DLD1 (cell line): ENCODE results near the gene C2orf69.

Source experiments
- in situ Hi-C: cut with HindIII; loops from 2 replicates; pipeline ENCODE4 v1.10.0; 2017; ENCODE audit warnings: low sequenced_read_pairs

C2orf69 gene, protein sequence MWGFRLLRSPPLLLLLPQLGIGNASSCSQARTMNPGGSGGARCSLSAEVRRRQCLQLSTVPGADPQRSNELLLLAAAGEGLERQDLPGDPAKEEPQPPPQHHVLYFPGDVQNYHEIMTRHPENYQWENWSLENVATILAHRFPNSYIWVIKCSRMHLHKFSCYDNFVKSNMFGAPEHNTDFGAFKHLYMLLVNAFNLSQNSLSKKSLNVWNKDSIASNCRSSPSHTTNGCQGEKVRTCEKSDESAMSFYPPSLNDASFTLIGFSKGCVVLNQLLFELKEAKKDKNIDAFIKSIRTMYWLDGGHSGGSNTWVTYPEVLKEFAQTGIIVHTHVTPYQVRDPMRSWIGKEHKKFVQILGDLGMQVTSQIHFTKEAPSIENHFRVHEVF

DNA sequence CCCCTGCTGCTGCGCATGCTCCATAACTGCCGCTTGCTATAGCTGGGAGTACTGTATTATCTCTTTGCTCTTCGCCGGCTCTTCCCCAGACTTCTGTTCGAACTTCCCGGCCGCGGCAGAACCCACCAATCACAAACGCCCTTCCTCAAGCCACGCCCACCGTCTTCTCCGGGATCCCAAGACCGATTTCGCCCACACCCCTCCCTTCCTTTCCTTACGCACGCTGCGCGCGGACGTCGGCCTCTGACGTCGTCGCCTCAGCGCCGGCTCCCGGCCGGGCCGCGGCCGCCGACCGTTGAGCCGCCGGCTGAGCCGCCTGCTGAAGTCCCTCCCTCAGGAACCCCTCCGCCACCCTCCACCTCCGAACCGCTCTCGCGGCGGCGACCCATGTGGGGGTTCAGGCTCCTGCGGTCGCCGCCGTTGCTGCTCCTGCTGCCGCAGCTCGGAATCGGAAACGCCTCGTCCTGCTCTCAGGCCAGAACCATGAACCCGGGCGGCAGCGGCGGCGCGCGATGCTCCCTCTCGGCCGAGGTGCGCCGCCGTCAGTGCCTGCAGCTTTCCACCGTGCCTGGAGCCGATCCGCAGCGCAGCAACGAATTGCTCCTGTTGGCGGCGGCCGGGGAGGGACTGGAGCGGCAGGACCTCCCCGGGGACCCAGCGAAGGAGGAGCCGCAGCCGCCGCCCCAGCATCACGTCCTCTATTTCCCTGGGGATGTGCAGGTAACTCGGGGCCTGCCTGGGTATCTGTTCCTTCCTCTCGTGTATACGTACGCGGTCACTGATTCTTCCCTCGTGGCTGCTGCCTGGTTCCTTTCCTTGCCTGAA is at the start of gene C2orf69:
Gene C2orf69, plus strand, starts transcription at position 242 of the 825 bp plus-strand sequence. Its CDS starts 146 bp downstream, at position 388.
- in situ Hi-C loops, result no loop called here

DNA sequence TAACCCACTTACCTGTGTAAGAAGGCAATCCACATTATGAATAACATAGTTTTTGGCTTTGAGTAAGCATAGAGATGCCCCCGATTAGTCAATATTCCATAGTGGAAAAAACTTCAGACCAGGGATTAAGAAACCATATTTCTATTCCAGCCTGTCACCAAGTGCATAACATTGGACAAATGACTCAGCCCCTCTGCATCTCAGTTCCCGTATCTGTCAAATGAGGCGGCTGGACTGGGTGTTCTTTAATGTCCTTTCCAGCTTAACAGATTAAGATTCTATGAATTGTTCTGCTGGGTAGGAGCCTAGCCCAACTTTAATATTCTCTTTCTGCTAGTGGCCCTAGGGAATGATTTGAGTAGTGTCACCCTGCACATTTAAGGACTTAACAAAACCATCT is 48.3 kb upstream of the C2orf69 start:
- in situ Hi-C loops, result no loop called here

DNA sequence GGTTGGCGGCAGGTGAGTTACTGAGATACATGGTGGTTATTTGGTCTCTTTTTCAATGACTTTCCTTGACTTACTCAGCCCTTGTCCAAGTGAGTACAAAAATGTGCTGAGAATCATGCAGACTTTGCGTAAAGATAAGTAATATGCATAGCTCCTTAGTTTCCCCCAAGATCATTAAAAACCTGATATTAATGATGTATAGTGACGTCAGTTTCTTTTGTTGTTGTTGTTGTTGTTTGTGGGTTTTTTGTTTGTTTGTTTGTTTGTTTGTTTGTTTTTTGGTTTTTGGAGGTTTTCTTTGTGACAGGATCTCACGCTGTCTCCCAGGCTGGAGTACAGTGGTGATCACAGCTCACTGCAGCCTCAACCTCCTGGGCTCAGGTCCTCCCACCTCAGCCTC is 45.2 kb upstream of the C2orf69 start:
- in situ Hi-C loops, result no loop called here

DNA sequence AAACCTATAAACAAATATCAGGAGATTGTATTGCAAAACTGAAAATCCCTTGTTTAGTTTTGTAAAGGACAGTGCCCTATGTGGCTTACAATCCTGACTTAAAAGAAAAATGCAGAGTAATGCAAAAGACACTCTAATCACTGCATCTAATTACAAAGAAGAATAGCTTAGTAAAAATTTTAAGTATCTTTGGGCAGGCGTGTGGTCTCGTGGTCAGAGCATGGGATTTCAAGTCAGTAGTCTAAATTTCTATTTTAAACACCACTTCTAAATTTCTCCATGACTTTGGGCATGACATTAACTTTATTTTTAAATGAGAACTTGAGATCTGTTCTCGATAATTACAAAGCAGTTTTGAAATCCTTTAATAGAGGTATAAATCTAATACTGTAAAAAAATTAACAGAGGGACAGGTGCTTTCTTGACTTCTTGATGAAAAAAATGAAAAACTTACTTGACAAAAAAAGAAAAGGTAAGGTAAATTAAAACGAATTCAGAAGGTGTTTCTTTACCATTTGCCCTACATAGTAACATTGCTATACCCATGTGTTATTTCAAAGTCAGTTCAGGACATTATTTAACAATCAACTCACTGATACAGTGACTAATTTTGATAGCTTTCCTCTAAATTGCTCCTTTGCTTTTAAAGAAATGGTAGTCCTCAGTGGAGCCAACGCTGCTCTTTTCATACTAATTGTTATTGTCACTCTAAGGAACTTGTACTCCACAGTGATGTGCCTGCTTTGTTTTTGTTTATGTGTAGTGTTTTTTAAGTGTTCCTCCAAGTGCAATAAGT is 42.5 kb upstream of the C2orf69 start:
- in situ Hi-C loops, result no loop called here

DNA sequence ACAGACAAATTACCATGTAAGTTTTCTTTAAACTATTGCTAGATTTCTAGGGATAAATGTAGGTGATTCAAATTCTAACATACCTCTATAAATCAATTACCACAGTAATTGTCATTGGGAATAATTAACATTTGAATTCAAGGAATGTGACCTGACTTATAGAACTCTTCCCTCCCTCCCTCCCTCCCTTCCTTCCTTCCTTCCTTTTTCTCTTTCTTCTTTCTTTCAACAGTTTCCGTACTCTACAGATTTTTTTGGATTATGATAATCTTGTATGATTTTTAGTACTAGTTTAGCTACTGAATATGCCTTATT is 41.9 kb upstream of the C2orf69 start:
- in situ Hi-C loops, result no loop called here

DNA sequence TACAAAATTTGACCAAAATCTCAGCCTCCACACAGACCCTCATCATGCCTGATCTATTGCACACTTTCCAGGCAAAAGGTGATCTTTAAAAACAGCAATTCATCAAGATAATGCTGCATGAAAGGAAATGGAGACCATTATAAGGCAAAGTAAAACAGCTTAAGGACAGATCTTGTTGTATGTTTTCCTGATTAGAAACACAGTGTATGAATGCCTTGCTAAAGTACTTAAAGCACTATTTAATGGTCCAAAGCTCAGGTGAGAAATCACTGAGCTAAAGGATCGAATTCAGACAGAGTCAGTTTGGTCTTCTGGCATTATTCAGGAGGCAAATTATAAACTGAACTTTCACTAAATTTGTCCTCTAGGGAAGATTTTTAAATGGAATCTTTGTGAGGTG is 41.4 kb upstream of the C2orf69 start:
- in situ Hi-C loops, result no loop called here

DNA sequence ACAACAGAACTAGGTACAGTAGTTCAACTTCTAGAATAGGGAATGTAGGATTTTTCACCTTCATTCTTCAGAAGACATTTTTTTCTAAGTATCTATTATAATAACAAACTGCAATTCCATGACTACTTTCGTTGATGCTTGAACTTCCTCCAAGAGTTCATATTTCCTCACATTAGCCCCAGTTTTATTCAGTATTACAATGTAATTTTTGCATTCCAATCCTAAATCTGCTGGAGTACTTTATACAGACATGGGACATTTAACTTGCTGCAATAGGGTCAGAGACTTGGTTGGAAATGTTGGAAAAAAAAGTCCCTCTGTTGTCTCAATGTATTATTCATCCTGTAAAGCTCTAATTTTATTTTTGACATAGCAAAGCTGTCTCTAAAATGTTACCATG is 40.5 kb upstream of the C2orf69 start:
- in situ Hi-C loops, result no loop called here

DNA sequence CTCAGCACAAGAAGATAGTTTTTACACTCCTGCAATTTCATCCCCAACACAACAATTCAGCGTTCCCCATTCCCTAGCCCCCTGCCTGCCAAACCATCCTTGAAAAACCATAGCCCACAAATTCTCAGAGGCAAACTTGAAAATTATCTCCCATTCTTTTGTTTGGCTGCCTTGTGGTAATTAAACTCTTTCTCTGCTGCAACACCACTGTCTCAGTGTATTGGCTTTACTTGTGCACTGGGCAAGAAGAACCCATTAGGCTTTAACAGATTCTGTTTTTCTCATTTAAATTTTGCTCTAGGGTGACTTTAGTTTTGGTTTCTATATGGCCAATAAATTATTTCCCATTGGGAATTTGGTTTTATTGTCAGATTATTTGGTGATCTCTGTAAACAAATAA is 36.9 kb upstream of the C2orf69 start:
- in situ Hi-C loops, result no loop called here

DNA sequence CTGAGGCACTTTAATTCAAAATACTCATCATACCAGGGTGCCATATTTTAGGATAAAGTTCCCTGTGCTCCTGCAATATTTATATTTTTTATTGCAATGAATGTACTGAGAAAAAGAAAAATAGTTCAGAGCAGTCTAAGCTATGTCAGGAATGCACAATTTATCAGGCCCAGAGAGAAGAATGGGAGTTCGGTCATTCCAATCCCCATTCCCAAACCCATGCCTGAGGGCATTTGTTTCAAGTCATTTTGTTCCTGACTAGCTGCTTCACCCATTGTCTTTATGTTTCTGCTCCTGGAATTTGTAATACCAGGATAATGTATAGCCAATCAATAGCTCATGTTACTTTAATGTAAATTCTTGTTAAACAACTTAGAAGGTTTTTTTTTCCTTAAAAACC is 35.7 kb upstream of the C2orf69 start:
- in situ Hi-C loops, result no loop called here

DNA sequence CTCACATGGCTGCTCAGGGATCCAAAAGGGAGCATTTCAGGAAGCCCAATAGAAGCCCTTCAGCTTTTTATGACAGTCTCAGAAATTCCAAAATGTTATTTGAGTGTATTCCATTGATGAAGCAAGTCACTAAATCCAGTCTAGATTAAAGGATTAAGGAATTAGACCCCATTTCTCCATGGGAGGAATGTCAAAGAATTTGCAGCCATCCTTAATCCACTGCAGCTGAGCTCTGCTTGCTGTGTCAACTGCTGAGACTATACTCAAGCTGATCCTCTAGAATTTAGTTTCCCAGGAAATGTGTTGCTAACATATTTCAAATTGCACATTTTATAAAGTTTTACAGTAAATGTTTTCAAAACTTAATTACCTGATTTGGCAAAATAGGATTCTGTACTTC is 28.4 kb upstream of the C2orf69 start:
- in situ Hi-C loops, result no loop called here

DNA sequence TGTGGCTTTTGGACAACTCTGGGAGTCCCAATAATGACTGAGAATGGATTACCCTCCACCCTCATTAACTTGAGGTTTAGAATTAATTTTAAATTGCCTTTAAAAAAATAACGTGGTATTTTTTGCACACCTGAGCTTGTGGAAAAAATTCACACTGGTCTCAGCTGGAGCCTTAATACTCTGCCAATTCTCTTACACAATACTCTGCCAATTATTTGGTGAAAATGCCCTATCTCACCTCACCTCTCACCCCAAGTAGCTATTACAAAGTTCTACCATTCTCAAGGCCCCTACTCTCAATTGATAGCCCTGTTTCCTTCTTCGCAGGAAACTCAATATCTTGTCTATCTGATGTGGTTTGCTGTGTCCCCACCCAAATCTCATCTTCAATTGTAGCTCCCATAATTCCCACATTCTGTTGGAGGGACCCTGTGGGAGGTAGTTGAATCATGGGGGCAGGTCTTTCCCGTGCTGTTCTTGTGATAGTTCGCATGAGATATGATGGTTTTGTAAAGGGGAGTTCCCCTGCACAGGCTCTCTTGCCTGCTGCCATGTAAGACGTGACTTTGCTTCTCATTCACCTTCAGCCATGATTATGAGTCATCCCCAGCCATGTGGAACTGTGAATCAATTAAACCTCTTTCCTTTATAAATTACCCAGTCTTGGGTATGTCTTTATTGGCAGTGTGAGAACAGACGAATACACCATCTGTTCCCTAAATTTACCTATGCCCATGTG is 27.4 kb upstream of the C2orf69 start:
- in situ Hi-C loops, result no loop called here

DNA sequence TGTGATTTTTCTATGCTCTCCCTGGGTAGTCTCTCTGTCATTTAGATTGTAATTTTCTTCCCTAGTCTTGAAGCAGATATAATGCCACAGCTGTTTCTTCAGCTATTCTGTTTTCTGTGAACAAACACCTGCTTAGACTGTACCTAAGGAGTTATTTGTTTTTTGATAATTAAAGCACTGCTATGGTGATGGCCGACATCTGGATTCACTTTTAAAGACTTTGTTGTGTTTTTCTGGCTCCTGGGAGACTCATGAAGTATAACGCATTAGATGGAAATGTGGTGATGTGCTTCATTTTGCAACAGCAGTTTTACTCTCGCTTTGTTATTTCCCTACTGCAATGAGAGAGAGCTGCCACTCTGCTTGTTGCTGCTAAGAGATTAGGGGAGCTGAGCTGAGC is 15.7 kb upstream of the C2orf69 start:
- in situ Hi-C loops, result no loop called here

DNA sequence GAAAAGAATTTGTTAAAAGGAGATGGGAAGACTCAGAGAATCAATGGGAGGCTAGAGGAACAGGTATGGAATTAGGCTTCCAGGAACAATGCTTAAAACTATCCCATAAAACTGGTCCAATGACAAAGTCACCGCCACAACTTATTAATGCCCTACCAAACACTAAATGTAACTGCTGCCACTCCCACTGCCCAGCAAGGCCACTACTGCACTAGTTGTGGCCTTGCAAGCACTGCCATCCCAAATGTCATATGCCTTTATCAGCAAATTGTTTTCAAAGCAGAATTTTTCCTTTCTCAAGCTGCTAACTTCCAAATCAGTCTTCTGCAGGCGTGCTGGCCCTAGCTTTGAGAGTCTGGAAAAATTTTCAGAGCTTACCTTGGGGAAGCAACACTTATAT is 14.5 kb upstream of the C2orf69 start:
- in situ Hi-C loops, result no loop called here

DNA sequence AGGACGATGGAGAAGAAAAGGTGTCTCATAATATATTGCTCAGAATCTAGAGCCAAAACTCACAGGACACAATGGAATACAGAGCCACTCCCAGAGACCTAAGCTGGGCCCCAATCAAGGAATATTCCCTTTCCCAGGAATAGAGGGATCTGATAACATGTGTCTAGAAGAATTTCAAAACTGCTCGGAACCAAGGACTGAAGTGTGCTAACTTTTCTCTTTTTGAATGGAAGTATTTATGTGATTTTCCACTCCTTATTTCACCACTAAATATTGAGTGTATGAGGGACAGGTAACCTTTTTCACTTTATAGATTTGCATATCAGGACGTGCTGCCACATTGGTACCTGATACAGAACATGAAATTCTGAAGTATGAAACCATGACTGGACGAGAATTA is 9.2 kb upstream of the C2orf69 start:
- in situ Hi-C loops, result no loop called here

DNA sequence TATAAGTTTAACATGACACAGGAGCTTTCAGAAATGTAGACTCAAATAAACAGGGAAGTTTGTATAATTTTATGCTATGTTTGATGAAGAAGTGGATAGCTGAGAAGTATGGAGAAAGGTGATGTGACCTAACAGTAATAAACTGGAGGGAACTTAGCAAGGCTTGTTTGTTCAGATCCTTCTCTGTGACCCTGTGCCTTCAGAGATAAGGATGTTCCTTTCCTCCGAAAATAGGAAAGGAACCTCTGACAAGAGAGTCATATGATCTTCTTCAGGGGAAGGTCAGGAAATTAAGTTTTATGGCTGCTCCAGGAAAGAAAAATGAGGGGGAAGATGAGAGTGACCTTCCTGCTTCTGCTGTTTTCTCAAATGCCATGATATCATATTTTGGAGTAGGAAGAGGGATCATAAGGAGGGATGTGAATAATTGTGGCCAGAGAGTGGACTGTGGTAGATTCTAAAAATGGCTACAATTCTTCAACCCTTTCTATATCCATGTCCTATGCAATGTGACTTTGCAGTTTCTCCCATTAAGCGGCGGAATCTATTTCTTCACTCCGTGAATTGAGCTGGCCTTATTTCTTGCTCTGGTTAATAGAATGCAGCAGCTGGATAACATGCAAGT is 8.5 kb upstream of the C2orf69 start:
- in situ Hi-C loops, result no loop called here

DNA sequence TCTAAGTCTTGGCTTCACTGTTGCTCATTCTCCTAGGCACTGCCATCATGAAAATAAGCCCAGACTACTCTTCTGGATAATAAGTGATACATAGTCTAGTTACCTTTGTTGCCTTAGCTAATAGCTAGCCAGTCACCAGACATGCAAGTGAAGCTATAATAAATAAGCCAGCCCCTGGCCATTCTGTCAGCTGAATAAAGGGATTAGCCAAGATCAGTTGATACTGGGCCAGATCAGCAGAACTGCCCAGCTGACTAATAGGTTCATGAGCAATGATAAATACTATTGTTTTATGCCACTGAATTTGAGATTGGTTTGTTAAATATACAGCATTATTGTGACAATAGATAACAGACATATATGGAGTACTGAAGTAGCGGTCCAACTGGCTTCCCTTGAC is 8.0 kb upstream of the C2orf69 start:
- in situ Hi-C loops, result no loop called here

DNA sequence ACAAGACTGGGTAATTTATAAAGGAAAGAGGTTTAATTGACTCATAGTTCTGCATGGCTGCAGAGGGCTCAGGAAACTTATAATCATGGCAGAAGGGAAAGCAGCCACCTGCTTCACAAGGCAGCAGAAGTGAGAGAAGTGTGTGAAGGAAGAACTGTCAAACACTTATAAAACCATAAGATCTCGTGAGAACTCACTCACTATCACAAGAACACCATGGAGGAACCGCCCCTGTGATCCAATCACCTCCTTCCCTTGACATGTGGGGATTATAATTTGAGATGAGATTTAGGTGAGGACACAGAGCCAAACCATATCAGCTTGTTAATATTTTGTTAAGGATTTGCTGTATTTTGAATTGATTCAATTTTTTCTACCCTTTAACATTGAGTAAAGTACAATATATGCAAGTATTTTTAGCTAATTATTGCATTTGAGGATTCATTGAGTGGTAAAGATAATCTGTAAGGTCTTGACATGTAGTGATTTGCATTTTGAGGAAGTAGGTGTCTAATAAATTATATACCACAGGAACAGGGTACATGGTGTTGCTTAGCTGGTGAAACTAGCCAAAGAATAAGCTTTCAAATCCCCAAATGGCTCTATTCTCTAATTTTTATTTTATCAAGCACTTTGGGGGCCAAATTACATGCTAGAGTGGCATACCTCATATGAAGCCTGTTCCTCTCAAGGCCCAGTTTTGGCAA is 3.9 kb upstream of the C2orf69 start:
- in situ Hi-C loops, result no loop called here

DNA sequence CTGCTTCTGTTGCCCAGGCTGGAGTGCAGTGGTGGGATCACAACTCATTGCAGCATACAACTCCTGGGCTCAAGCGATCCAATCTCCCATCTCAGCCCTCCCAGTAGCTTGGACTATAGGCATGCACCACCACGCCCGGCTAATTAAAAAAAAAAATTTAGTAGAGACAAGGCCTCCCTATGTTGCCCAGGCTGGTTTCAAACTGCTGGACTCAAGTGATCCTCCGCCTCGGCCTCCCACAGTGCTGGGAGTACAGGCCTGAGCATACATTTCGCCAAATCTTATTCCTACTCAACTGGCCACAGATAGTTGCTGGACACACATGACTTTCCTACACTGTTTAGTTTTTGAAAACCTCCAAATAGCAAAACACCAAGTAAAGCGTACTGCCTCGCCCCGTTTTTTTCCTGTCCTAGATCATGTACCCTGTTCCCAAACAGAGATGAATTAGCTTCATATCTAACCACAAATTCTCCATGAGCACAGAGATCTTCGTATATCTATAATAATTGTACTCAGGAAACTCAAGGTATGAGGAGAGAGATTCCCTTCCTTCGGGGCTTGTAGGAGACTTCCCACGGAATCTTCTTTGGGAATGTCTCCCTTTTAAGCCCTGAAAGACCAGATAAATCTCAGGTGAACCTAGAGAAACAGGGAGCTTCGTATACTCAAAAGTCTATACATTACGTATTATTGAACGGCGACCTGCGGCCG is 598 bp upstream of the C2orf69 start:
- in situ Hi-C loops, result no loop called here

DNA sequence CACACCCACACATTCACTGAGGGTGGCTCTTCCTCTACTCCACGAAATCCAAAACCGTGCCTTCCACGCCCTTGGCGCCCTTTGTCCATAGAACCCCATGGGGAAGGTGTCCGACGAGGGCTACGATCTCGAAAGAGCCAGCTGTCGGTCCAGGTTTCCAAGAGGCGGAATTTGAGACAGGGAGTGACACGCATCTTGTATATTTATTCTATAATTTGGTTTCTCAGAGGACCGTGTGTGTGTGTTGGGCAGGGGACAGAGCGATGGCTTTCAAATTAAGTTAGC is 726 bp downstream of the C2orf69 start:
- in situ Hi-C loops, result no loop called here
